Hair follicle dermal papilla cell (primary cell): ENCODE results near the gene GADD45GIP1. TPM values are rescaled to one million over a fixed set of nuclear protein-coding genes. Genes with fewer than 3 reads are reported as not detected.

Experiments
- small RNA-seq: library from RNA; depleted of rRNA; stranded (forward); fragments of <200 nt; gene quantifications from one replicate; pipeline ENCODE3, GENCODE V24; 2012
- total RNA-seq: library from RNA; depleted of rRNA; stranded (reverse); fragments of >200 nt; gene quantifications from 2 replicates; pipeline ENCODE4 v1.2.3, GENCODE V29; 2012

GADD45GIP1 gene
- total RNA-seq, result 12.0 and 17.6 TPM in 2 replicates

DNA sequence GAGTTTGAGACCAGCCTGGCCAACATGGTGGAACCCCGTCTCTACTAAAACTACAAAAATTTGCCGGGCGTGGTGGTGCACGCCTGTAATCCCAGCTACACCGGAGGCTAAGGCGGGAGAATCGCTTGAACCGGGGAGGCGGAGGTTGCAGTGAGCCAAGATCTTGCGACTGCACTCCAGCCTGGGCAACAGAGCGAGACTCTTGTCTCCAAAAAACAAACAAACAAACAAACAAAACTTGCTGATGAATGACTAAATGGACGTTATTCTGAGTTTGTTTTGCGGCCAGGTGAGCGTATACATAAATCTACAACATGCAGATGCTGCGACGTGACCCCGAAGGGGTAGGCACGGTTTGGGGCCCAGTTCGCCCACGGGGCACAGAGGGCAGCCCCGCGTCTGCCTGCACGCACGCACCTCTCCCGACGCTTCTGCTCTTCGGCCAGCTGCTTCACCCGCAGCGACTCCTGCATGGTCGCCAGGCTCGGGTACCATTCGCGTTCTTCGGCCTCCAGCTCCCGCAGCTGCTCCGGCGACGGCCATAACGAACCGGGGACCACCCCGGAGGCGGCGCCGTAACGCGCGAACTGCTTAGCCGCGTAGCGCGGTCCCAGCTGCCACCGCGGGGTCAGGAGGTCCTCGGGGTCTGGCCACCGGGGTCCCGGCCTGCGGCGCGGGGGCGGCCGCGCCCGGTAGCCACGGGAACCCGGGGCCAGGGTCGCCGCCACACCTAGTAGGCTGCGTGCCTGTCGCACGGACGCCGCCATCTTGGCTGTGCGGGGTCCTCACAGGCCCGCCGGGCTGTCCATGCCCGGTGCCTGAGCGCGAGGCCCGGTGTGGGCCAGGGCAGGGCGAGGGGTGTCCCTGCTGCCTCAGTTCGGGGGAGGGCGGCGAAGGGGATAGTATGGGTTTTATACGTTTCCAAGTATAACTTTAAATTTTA is at the start of gene GADD45GIP1:
Gene GADD45GIP1 (minus strand): TSS at position 778 of the 943 bp plus-strand sequence. CDS start 11 bp downstream, at position 767.

DNA sequence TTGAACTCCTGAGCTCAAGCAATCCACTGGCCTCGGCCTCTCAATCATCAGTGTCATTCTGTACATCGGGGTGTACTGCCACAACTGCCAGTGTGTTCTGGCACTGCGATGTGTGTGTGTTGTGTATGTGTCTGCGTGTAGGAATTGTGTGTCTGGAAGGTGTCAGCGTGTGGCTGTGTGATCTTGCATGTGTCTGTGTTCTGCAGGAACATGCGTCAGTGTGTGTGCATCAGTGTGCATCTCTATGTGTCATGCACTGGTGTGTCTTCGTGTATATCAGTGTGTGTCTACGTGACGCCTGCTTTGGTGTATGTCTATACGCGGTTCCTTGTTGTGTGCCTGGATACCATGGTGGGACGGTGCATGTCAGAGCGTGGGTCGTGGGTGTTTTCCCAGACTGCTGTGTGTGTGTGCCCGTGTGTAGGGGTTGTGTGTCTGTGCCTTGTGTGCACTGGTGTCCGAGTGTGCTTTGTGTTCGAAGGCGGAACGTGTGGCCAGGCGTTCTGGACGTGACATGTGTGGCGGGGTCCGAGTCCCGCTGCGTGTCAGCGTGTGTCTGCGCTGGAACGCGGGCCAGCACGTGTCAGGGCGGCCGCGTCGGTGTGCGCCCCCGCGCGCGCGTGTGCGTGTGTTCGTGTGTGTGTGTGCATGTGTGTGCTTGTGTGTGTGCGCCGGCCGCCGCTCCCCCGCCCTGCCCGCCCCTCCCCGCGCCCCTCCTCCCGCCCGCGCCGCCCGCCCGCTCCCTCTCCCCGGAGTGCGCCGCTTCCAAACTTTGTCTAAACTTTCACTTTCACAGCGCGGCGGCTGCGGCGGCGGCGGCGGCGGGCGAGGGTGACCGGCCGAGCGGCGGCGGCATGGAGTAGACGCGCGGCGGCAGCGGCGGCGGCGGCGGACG is 37.9 kb upstream of the GADD45GIP1 start, which contains the start of gene NFIX:
Gene NFIX (plus strand): TSS at position 775 of the 895 bp plus-strand sequence. CDS start 363 bp downstream, outside the sequence.

DNA sequence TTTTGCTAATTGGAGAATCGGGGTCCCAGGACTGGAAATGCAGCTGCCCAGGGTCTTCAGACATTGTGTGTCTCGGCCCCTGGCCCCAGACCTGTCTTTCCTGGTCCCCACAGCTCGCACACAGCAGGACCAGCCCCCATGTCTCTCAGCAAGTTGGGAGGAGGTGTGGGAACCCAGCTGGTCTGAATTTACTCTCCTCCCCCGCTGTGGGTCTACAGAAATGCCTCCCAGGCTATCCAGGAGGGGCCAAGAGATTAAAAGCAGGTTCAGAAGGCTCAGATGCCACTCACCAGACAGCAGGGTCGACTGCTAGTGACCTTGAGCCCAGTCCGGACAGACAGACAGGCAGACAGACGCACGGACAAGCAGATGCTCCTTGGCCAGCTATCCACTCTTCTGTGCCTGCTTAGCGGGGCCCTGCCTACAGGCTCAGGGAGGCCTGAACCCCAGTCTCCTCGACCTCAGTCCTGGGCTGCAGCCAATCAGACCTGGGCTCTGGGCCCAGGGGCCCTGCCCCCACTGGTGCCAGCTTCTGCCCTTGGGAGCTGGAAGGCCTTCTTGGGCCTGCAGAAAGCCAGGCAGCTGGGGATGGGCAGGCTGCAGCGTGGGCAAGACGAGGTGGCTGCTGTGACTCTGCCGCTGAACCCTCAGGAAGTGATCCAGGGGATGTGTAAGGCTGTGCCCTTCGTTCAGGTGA is 12.4 kb upstream of the GADD45GIP1 start, which contains the start of gene DAND5:
Gene DAND5 (plus strand): TSS at position 285 of the 697 bp plus-strand sequence. CDS start 85 bp downstream, at position 370.

DNA sequence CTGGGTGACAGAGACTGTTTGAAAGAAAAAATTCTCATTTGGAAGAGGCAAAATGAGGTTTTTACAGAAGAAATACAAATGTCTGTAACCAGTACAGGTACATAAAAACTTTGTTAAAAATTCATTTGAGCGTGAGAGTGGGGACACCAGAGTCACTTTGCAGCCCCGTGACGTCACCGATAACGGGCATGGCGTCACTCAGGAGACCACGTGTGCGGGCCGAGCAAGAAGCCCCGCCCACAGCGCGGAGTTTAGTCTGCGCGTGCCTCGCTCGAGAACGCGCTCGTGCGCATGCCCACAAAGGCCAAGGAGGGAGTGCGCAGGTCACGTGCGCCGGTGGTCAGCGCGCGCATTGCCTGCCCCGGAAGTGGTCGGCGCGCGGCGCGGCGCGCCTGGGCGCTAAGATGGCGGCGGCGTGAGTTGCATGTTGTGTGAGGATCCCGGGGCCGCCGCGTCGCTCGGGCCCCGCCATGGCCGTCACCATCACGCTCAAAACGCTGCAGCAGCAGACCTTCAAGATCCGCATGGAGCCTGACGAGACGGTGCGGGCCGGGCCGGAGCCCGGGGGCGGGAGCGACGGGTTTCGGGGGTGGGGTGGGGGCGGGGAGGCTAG is 11.4 kb downstream of the GADD45GIP1 start, which contains the start of gene RAD23A:
Gene RAD23A (plus strand): TSS at position 384 of the 613 bp plus-strand sequence. CDS start 87 bp downstream, at position 471.

DNA sequence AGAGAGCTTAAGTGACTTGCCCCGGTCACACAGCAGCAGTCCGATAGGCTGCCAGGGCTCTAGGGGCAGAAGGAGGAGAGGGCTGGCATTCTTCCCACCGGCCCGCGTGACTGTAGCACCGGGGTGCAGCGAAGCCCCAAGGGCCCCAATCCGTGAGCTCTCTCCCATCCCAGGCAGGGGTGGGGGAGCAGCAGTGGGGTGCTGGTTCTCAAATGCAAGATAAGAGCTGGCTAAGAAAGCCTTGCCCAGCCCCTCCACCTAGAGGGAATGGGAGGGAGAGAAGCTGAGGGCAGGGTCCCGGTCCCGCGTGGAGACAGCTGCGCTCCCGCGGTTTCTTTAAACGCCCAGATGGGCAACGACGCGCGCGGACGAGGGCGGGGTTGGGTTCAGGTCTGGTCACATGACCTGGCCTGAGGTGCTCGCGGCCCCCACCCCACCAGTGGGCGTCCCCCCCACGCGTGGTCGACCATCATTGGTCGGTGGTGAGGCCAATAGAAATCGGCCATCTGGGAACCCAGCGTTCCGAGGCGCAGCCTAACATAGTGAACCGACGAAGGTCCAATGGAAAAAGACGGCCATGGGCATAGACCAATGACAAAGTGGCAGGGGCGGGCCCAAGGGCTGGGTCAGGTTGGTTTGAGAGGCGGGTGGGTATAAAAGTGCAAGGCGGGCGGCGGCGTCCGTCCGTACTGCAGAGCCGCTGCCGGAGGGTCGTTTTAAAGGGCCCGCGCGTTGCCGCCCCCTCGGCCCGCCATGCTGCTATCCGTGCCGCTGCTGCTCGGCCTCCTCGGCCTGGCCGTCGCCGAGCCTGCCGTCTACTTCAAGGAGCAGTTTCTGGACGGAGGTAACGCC is 18.9 kb downstream of the GADD45GIP1 start, which contains the start of gene CALR:
Gene CALR (plus strand): TSS at position 683 of the 852 bp plus-strand sequence. CDS start 71 bp downstream, at position 754.

DNA sequence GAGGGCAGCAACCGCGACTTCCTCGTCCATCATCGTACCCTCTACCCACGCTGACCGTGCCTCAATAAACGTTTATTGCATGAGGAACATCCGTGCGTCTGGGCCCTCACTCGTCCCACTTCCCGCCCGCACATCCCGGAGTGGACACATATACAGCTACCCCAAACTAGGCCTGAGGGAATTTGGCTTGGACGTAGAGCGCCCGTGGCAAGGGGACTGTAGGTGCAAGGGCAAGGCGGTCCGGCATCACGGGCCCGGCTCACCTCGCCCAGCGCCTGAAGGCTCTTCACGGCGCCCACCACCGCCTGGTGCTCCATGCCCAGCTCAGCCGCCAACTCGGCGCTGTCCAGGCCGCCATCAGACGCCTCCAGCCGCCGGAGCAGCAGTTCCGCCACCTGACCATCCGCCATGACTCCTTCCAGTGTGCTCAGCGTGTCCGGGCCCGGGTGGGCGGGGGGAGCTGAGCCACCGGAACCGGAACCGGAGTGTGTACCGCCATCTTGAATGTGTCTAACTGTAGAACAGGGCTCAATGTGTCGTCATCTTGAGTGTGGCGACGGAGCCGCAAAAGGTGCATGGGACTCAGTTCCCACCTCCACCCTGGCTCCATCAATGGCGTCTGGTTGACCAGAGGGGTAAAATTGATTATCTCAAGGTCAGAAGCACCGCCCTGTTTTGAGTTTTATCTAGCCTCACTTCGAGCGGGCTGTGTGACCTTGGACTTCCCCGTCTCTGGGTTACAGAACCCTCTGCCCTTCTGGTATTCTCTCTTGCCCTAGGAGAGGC is 23.5 kb downstream of the GADD45GIP1 start, which contains the start of gene FARSA:
Gene FARSA (minus strand): TSS at position 425 of the 786 bp plus-strand sequence. CDS start 15 bp downstream, at position 410.

Small RNA genes within 50 kb of the gene (small RNA-seq; reads per million reads assigned to genes)
- not detected for gene MIR5695
- 2.6 reads per million, percentile 57 among the genes with 10 or more reads in this experiment for gene MIR6515

Other genes with a start within 250 kb of the GADD45GIP1 start
- gene TNPO2, start 233.3 kb downstream of the GADD45GIP1 start, total RNA-seq, result 51.8 and 60.7 TPM in 2 replicates
- 90.7 and 109 TPM in 2 replicates for gene TRIR, start 222.5 kb downstream of the GADD45GIP1 start, total RNA-seq
- 74.2 and 91.0 TPM in 2 replicates for gene GET3, start 219.7 kb downstream of the GADD45GIP1 start, total RNA-seq
- not detected in 2 replicates for gene BEST2, start 205.4 kb downstream of the GADD45GIP1 start, total RNA-seq
- gene HOOK2, start 181.7 kb downstream of the GADD45GIP1 start, total RNA-seq, result 18.3 and 18.8 TPM in 2 replicates
- gene JUNB, start 165.7 kb downstream of the GADD45GIP1 start, total RNA-seq, result 175 and 240 TPM in 2 replicates
- 140 TPM in 2 replicates for gene PRDX2, start 155.4 kb downstream of the GADD45GIP1 start, total RNA-seq
- gene THSD8, start 155.2 kb downstream of the GADD45GIP1 start, total RNA-seq, result not detected in 2 replicates
- 3.7 and 6.2 TPM in 2 replicates for gene RNASEH2A, start 150.6 kb downstream of the GADD45GIP1 start, total RNA-seq
- not detected in 2 replicates for gene RTBDN, start 122.6 kb downstream of the GADD45GIP1 start, total RNA-seq
- gene MAST1, start 118.7 kb downstream of the GADD45GIP1 start, total RNA-seq, result 0.16 and 0.36 TPM in 2 replicates
- gene DNASE2, start 75.8 kb downstream of the GADD45GIP1 start, total RNA-seq, result 32.3 and 33.5 TPM in 2 replicates
- gene KLF1, start 70.0 kb downstream of the GADD45GIP1 start, total RNA-seq, result not detected in 2 replicates
- 28.9 and 41.5 TPM in 2 replicates for gene GCDH, start 66.1 kb downstream of the GADD45GIP1 start, total RNA-seq
- 0.24 TPM in 1 of 2 replicates, not detected in the other for gene SYCE2, start 37.9 kb downstream of the GADD45GIP1 start, total RNA-seq
- gene FARSA, start 23.5 kb downstream of the GADD45GIP1 start, total RNA-seq, result 44.5 and 46.8 TPM in 2 replicates
- gene CALR, start 18.6 kb downstream of the GADD45GIP1 start, total RNA-seq, result 2,301 and 2,540 TPM in 2 replicates
- gene RAD23A, start 11.4 kb downstream of the GADD45GIP1 start, total RNA-seq, result 94.6 and 95.3 TPM in 2 replicates
- gene DAND5, start 12.4 kb upstream of the GADD45GIP1 start, total RNA-seq, result 0.65 and 0.85 TPM in 2 replicates
- 135 and 155 TPM in 2 replicates for gene NFIX, start 38.3 kb upstream of the GADD45GIP1 start, total RNA-seq
- gene LYL1, start 145.6 kb upstream of the GADD45GIP1 start, total RNA-seq, result 0.36 and 0.81 TPM in 2 replicates
- 28.2 and 30.0 TPM in 2 replicates for gene TRMT1, start 159.5 kb upstream of the GADD45GIP1 start, total RNA-seq
- 56.5 and 75.8 TPM in 2 replicates for gene NACC1, start 161.0 kb upstream of the GADD45GIP1 start, total RNA-seq
- 49.5 and 58.2 TPM in 2 replicates for gene STX10, start 193.2 kb upstream of the GADD45GIP1 start, total RNA-seq
- 32.1 and 36.2 TPM in 2 replicates for gene IER2, start 193.2 kb upstream of the GADD45GIP1 start, total RNA-seq